Prostate gland (tissue), 2 donors: Measurements from ENCODE around the gene CDK5RAP3.

ENCODE experiments used
- POLR2A ChIP-seq: fragments of 450-650 bp; IDR thresholded peaks from one replicate; pipeline ENCODE4 v1.6.1; 2016; ENCODE audit warnings: antibody characterized with exemption, mild to moderate bottlenecking
- POLR2AphosphoS5 ChIP-seq: sonication (generic); formaldehyde crosslinking; IDR thresholded peaks from one replicate; pipeline ENCODE4 v1.6.1; 2017; ENCODE audit warnings: antibody characterized with exemption
- TF ChIP-seq, protein P1 (sequence below), 4 experiments: fragments of 200-600 bp in 2 of 4; fragments of 450-650 bp in 2 of 4; sonication (generic) in 2 of 4; IDR thresholded peaks; 1 replicate in 3 of 4; 2 replicates in 1 of 4; pipeline ENCODE4 v1.5.1; 2016 to 2019; ENCODE audit warnings: antibody characterized with exemption in 4 of 4, mild to moderate bottlenecking in 2 of 4, moderate library complexity in 2 of 4

DNA sequence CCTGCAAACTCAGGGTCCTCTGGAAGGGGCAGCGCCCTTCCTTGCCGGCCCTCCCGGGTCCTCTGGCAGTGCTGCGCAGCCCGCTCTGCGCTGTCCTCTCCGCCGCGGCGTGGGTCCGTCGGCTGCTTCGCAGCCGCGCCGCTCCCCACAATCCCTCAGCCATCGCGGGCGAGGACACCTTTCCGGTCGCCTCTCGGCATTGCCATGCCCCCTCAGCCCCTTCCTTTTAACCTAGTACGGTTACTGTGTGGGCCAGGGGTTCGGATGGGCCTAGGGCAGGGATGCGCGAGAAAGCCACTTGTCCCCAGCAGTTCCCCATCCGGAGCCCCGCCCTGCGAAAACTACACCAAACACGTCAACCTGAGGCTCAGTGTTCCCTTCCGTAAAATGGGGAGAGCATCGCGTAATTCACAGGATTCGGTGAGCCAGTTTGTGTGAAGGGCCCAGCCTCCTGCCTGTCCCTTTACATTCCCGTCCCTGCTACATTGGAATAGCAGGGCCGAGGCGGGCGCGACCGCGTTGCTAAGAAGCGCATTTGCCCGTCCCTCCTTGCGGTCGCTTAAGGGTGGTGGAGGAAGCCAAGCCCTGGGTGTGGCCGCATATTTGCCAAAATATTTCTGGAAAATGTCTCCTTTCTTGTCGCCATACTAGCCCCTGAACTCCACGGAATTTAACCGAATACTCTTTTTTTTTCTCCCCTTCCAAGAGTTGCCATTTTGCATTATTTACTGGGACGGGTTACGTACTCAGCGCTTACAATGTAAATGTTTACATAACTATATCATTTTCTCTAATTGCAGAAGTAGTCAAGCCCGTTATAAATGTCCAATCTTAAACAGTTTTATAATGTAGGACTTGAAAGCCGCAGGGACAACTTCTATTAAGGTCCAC, 53.5 kb downstream of the CDK5RAP3 start:
- TF ChIP-seq, protein P1, sequence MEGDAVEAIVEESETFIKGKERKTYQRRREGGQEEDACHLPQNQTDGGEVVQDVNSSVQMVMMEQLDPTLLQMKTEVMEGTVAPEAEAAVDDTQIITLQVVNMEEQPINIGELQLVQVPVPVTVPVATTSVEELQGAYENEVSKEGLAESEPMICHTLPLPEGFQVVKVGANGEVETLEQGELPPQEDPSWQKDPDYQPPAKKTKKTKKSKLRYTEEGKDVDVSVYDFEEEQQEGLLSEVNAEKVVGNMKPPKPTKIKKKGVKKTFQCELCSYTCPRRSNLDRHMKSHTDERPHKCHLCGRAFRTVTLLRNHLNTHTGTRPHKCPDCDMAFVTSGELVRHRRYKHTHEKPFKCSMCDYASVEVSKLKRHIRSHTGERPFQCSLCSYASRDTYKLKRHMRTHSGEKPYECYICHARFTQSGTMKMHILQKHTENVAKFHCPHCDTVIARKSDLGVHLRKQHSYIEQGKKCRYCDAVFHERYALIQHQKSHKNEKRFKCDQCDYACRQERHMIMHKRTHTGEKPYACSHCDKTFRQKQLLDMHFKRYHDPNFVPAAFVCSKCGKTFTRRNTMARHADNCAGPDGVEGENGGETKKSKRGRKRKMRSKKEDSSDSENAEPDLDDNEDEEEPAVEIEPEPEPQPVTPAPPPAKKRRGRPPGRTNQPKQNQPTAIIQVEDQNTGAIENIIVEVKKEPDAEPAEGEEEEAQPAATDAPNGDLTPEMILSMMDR (IDR thresholded peaks at IDR 0.05), result no peak
- TF ChIP-seq POLR2A (no peak), POLR2AphosphoS5 (no peak)
